Measurements from ENCODE around the gene XG.
"Not testable (repeated sequence)": the region's sequence is repeated elsewhere in the genome, so short reads cannot be mapped to it uniquely, and the experiment has no call there.

XG gene, protein sequence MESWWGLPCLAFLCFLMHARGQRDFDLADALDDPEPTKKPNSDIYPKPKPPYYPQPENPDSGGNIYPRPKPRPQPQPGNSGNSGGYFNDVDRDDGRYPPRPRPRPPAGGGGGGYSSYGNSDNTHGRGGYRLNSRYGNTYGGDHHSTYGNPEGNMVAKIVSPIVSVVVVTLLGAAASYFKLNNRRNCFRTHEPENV

DNA sequence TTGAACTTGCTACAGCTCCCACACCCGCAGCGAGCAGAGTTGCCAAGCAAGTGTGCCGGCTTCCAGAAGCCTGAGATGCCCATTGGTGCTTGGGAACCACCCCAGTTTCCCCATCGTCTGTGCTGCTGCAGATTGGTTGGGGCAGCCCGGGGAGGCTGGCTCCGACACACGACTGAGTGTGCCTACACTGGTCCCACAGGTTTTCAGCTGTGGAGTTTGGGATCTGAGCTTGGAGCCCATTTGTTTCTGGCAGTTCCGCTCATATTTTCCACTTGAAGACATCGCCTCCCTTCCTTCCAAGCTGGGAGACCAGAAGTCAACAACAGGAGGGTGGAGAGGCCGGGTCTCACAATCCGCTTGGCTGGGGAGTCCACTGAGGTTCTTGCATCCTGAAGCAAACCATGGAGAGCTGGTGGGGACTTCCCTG lies at the start of gene XG:
XG (plus strand) TSS at position 167 of the 427 bp plus-strand sequence; CDS start at position 402, 235 bp downstream.
- not testable (repeated sequence) for DNase-seq (ENCODE audit: low spot score)

DNA sequence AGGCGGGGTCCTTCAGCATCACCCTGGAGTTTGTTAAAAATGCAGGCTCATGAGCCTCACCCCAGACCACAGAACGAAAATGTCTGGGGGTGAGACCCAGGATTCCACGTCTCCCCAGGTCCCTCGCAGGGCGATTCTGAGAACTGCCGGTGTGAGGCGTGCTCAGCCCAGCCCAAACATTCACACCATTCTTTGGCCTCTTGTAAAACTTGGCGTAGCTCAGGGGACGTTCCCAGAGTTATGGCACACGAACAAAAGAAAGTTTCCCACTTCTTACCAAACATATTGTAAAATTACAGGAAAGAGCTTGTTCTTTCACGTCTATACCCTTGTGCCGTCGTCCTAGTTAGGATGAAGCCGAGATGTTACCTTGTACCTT lies 47.9 kb upstream of the XG start:
- no peak for DNase-seq (ENCODE audit: low spot score)

DNA sequence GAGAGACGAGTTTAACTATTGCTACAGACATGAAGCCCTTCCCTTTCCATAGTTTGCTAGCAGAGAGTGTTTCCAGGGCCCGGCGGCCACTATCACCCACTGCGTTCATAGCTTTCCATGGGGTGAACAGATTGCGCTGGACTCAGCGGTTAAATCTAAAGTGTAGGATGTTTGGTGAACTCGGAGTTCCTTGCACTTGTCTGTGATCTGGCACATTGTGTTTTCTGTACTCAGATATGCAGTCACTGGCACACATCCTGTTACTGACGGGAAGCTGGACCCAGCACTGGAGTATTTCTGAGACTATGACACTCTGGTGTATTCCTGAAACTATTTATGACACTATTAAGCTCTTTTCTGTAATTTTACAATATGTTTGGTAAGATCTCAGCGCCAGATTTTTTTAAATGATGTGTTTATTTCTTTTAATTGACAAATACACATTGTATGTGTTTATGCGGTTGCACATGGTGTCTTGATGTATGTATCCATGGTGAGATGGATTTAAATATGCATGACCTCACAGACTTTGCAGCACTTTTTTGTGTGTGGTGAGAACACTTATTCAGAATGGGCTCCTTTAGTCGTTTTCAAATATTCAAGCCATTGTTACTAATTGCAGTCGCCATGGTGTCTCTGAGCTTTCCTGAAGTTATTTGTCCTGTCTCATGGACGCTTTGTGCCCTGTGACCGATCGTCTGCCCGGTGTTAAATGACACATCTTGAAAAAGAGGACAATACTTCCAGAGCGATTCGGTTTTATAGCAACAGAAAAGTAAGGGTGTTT lies 46.6 kb upstream of the XG start:
- peak; percentile 82 for DNase-seq (ENCODE audit: low spot score)

DNA sequence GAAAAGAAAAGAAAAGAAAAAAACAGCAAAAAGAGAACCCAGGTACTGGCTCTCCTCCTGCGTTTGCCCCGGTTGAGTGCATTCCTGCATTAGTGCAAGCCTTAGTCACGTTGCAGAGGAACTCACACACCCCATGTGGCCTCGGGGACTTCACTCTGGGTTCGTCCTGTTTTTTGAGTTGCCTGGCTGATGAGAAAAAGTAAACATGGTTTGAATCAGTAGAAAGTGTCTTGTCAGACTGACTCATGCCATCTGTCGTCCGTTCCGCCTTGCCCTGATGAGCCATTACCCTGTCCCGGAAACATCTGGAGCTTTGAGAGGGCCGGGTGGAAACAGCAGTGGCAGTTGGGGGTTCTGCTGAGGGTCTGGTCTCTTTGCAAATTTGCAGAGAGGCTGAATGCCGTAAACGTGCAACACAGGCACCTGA lies 44.5 kb upstream of the XG start:
- peak; percentile 97 for DNase-seq (ENCODE audit: low spot score)

DNA sequence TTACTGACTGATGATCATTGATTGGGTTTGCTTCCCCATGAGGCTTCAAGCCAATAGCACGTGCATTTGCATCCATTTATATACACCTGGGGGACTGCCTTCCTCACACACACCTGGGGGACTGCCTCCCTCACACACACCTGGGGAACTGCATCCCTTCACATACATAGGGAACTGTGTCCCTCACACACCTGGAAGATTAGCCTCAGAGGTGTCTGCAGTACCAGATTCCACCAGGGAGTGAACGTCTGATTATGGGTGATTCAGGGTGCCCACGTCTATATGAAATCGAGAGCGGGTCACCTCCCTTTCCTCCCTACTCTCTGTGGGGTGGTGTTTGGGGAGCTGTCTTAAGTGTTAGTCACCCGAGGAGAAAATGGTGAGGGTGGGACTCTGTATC lies 43.8 kb upstream of the XG start:
- no peak for DNase-seq (ENCODE audit: low spot score)

DNA sequence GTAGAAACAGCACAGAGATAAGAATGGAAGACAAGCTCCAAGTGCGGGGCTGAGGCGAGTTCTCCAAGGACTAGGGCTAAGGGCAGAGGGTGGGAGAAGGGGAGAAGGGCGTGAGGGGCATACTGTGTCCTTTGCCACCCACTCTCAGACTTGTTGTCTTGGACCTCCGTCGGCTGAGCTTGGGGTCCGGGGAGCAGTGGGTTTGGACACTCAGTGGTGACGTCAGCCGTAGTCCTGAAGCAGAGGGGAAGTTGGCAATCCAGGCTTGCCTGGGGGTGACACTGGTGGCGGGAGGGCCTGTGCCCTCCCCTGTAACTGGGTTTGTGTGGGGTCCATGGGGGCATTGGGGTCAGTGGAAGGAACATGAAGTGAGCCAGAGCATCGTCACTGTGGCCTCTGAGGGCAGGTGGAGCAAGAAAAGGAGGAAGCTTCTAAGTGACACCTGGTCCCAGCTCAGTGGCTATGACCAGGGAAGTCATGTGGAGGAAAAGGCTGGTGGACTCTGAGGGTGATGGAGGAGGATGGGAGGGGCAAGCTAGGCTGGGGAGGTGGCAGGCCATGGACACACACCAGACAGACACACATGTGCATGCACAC lies 43.1 kb upstream of the XG start:
- no peak for DNase-seq (ENCODE audit: low spot score)

DNA sequence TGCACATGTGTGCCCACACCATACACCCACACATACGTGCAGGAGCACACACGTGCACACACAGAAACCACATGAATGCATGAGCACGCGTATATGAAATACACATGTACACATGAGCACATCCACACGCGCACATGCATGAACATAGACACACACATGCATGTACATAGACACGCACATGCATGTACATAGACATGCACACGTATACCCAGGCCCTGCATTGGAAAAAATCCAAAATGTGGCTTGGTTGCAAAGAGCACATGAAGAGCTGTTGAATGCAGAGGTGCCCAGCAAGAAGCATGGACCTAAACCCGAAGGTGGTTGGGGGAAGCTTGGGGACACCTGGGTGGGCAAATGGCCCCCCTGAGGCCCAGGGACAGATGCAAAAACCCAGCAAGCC lies 42.3 kb upstream of the XG start:
- DNase-seq (ENCODE audit: low spot score), result no peak

DNA sequence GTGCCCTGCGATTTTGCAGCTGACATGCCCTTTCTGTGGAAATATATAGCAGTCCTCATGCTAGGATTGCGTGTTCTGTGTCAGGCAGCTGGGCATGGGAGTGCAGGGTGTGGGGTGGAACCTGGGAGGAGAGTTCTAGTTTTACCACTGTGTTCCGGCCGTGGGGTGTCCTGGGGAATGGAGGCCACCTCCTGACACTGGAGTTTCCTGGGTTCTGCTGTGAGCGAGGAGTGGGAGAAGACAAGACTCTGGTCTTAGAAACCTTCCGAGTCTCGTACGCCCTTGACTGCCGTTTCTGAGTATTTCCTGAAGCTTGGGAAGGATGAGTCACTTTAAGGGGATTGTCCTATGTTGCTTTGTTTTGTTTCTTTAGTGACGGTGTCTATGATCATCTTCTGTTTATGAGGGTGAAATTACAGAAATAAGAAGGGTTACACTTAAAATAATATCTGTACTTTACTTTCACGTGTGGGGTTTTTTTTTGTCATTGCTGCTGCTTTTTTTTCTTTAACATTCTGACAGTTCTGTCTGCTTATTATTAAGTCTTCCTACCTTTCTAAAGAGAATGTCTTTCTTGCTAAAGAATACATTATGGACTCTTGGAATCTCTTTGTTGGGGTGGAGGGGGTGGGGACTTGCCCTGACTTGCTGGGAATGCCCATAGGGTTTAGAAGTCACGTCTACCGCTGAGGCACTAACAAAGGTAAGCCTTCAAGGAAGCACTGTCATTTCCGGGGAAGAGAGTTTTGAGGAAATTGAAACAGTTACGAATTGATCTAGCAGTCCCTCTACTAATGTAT lies 41.6 kb upstream of the XG start:
- peak; percentile 92 for DNase-seq (ENCODE audit: low spot score)

DNA sequence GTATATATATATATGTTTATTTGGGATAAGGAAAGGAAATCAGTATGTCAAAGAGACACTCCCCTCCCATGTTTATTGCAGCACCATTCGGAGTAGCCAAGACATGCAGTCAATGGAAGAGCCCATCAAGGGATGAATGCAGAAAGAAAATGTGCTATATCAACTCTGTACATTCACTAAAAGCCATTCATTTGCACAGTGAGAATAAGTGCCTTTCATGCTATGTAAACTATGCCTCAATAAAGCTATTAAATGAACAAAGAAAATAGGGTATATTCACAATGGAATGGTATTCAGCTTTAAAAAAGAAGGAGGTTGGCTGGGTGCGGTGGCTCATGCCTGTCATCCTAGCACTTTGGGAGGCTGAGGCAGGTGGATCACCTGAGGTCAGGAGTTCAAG lies 40.4 kb upstream of the XG start:
- no peak for DNase-seq (ENCODE audit: low spot score)

DNA sequence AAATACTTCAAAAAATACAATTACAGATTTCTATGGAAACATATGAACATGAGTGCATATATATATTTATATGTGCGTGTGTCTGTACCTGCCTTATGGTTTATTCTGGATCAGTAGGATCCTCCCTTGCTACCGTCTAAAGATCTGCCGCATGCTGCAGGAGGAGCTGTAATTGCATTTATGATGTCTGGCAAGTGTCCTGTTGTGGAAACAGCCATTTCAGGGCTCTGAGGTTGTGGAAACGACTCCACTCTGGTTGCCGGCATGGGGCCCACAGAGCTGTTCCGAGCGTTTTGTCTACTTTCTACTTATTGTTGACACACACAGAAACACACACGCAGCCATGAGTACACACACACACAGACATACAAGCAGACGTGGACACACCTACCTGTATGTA lies 39.4 kb upstream of the XG start:
- no peak for DNase-seq (ENCODE audit: low spot score)

DNA sequence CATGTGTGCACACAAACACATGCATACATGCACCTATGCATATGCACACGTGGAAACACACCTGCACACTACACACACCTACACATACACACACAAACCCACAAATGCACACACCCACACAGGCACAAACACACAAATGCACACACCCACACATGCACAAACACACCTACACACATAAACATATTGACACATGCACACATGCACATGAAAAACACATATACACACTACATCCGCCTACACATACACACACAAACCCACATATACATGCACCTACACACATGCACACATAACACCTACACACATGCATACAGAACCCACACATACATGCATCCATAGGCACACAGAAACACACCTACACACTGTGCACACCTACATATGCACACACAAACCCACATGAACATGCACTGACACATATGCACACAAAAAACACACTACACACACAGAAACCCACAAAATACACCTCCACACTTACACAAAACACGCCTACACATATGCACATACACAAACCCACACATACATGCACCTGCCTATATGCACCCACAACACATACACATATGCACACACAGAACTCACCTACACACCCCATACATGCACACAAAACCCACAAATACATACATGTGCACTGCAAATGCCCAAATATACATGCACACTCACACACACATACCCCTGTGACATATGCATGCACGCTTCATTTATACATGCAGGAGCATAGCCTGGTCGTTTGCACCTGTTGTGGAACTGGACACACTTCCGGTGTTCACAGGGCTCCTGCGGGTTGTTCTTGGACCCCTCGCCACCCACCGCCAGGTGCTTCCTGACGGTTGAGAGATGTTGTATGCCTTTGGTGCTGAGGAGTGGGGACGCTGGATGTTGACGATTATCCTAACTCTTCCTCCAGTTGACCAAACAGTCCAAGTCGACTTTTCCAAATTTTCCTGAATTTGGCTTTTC lies 38.7 kb upstream of the XG start:
- DNase-seq (ENCODE audit: low spot score), result no peak

DNA sequence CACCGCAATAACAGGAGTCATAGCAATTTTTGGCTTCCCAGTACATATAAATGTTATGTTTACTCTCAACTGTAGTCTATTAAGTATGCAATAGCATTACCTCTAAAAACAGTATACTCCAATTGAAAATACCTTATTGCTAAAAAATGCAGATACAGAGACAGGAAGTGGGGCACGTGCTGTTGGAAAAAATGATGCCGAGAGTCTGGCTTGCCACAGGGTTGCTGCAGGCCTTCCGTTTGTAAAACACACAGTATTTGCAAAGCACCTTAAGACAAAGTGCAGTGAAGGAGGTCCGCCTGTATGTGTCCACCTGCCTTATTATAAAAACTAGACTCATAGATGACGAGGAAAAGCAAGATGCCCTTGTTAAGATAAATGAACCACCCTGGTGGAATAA lies 37.3 kb upstream of the XG start:
- no peak for DNase-seq (ENCODE audit: low spot score)

DNA sequence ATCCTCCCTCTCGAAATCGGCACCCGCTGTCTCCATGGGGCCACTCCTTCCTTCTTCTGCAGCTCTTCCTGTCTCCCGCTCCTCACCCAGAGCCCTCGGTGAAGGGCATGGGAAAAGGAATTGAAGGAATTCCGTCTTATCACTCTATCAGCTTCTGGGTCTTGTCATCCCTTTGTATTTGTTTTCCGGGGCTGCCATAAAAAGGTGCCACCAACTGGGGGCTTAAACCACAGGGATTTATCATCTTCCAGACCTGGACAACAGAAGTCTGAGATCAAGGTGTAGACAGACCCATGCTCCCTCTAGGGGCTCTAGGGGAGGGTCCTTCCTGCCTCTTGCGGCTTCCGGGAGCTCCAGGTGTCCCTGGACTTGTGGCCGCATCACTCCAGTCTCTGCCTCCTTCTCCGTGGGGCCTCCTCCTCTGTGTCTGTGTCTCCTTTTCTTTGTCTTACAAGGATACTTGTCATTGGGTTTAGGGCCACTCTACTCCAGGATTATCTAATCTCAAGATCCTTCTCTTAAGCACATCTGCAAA lies 36.7 kb upstream of the XG start:
- DNase-seq (ENCODE audit: low spot score), result no peak

DNA sequence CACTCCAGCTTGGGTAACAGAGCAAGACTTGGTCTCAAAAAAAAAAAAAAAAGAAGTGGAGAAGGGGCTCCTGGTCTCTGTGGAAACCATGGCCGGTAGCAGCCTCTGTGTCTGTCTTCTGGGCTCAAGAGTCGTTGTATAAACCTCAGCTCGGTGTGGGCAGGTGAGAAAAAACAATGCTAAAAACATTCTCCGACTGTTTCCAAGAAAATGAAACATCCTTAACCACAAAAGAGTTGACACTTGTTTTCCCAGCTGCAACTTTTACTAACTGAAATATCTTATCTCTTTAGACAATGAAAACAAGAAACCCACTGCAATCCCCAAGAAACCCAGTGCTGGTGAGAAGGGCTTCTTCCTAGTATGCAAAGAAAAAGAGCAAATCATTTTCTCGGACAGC lies 34.5 kb upstream of the XG start:
- no peak for DNase-seq (ENCODE audit: low spot score)

DNA sequence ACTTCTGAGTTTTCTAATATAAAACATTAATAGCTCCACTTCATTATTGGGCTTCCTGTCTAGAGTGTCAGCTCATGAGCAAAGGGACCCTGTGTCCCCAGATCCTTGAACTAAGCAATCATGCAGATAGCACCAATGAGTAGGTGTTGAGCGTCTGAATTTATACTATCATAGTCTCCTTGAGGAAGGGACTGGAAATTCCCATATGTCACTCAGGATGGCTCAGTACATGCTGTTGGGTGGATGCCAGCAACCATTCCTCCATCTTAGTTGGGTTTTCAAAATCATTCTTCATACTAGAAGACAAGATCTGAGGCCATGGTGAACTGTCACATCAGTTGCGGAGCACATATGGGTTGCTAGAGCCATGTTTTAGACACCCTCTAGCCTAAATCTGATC lies 33.0 kb upstream of the XG start:
- no peak for DNase-seq (ENCODE audit: low spot score)

DNA sequence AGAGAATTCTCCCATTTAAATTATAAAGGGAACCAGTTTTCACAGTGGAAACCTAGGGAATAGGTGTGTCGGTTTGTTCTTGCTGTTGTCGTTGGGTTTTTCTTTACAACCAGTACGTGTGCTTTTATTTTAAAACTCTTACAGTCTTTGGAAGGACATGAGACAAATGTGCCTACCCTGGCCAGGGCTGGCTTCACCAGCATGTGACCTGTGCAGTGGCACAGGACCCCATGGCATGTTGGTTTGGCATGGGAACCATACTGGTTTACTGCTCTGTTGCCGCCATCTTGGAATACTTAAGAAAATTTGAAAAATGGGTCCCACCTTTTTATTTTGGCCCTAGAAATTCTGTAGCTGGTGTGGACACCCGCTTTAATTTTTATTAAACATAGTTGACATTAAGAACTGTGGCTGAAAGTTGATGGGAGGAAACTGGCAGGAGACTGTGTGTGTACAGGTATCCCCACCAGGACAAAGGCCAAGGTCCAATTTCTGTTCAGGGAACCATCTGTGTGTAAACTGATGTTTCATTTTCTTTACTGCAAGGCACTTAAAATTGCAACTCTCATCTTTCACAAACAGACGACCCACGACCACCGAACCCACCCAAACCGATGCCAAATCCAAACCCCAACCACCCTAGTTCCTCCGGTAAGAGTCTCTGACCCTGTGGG lies 31.9 kb upstream of the XG start:
- no peak for DNase-seq (ENCODE audit: low spot score)

DNA sequence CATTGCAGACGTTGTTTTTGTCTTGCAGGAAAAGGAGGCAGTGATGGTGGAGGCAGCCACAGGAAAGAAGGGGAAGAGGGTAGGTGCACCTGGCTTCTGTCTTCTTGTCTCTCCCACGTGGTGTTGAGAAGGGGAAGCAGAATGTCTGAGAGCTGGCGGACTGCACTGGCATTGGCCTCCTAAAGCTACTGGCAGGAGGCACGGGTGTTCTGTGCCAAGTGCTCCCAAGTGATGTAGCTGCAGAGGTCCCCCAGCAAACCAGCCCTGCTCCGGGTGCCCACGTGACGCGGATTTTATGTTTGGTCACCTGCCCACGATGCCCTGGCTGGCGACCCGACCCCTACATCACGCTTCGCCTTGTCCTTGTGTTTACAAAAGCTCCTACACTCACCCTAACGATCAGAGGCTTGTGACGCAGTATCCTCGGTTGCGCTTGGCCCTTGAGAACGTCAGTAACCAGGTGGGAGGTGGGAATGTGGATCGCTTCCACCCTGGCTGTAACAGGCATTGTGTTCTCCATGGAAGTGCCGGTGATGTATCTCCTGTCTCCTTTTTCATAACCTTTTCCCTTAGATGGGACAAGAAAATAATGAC lies 28.5 kb upstream of the XG start:
- no peak for DNase-seq (ENCODE audit: low spot score)

DNA sequence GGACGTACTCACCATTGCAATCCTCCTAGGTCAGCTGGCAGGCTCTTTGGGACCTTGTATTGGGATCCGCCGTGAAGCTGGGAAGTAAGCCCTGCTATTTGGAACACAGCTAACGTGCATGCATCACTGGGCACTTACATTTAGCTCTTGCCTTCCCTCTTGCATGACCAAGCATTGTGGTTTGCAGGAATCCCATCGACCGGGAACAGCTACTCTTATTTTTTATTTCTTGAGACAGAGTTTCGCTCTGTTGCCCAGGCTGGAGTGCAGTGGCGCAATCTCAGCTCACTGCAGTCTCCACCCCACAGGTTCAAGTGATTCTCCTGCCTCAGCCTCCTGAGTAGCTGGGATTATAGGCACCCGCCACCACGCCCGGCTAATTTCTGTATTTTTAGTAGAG lies 24.6 kb upstream of the XG start:
- not testable (repeated sequence) for DNase-seq (ENCODE audit: low spot score)

DNA sequence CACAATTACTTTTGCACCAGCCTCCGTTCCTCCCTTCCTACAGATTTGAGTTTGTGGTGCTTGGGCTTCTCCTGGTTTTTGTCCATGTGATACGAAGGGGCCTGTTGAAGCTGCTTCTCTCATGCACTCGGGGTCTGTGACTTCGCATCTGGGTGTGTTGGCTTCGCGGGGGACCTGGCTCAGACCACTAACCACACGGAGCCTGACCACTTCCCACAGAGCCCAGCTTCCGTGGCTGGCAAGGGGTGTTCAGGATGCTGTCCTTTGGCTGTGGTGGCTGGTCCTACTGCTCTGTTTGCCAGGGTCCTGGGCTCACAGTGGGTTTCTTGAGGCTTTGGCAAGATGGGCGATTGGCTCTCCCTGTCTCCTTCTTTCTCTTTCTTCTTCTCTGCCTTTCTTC lies 19.8 kb upstream of the XG start:
- DNase-seq (ENCODE audit: low spot score), result no peak

DNA sequence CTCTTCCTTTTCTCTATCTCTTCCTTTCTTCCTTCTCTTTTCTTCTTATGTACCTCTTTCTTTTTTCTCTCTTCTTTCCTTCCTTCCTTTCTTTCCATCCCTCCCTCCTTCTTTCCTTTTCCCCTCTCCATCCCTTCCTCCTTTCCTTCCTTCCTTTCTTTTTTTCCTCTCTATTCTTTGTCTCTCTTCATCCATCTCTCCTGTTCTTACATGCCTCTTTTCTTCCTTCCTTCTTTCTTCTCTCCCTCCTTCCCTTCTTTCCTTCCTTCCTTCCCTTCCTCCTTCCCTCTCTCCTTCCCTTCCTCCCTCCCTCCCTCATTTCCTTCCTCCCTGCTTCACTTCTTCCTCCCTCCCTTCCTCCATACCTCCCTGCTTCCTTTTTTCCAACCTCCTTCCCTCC lies 19.2 kb upstream of the XG start:
- DNase-seq (ENCODE audit: low spot score), result no peak
